Neural progenitor cell (in vitro differentiated cells): Measurements from ENCODE around the gene BBS5.

Experiments
- EZH2 ChIP-seq: fragments of 200-600 bp; sonication (generic); IDR thresholded peaks from 2 replicates; pipeline ENCODE4 v1.6.1; 2017; ENCODE audit warnings: antibody characterized with exemption, mild to moderate bottlenecking, moderate library complexity
- EZH2phosphoT487 ChIP-seq: fragments of 200-600 bp; sonication (generic); IDR thresholded peaks from 2 replicates; pipeline ENCODE4 v1.6.1; 2017; ENCODE audit warnings: antibody characterized with exemption
- TF ChIP-seq, protein P1 (sequence below): fragments of 200-600 bp; sonication (generic); IDR thresholded peaks from 2 replicates; pipeline ENCODE4 v1.5.1; 2017; ENCODE audit warnings: antibody characterized with exemption, mild to moderate bottlenecking

DNA sequence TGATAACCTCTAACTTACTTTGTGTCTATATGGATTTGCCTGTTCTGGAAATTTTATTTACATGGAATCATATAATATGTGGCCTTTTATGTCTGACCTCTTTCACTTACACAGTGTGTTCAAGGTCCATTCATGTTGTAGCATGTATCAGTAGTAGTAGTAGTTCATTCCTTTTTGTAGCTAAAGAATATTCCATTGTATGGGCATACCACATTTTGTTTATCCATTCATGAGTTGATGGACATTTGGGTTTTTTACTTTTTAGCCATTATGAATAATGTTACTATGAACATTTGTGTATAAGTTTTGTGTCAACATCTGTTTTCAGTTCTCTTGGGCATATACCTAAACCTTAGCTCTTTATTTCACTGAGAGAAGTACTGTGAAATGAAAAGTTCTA is 11.5 kb downstream of the BBS5 start:
- TF ChIP-seq, protein P1, sequence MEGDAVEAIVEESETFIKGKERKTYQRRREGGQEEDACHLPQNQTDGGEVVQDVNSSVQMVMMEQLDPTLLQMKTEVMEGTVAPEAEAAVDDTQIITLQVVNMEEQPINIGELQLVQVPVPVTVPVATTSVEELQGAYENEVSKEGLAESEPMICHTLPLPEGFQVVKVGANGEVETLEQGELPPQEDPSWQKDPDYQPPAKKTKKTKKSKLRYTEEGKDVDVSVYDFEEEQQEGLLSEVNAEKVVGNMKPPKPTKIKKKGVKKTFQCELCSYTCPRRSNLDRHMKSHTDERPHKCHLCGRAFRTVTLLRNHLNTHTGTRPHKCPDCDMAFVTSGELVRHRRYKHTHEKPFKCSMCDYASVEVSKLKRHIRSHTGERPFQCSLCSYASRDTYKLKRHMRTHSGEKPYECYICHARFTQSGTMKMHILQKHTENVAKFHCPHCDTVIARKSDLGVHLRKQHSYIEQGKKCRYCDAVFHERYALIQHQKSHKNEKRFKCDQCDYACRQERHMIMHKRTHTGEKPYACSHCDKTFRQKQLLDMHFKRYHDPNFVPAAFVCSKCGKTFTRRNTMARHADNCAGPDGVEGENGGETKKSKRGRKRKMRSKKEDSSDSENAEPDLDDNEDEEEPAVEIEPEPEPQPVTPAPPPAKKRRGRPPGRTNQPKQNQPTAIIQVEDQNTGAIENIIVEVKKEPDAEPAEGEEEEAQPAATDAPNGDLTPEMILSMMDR: no peak
- TF ChIP-seq EZH2phosphoT487: no peak
- TF ChIP-seq EZH2: no peak
